Gastroesophageal sphincter (tissue), 4 donors: Measurements from ENCODE around the gene UGGT1. TPM values are rescaled to one million over a fixed set of nuclear protein-coding genes. Genes with fewer than 3 reads are reported as not detected.

Experiments used
- ATAC-seq: fragments of 150-250 bp; one replicate; pipeline ENCODE4 v1.9.1; 2016; ENCODE audit warnings: mild to moderate bottlenecking, moderate library complexity
- H3K27ac ChIP-seq, 4 donors: fragments of 200-600 bp; sonication (generic) in 3 of 4; 1 replicate in 3 of 4; 2 replicates in 1 of 4; pipeline ENCODE4 v1.5.1; 2016 to 2019
- H3K27me3 ChIP-seq: fragments of 200-600 bp; sonication (generic); one replicate; pipeline ENCODE4 v1.5.1; 2019
- H3K36me3 ChIP-seq, 2 donors: fragments of 200-600 bp; sonication (generic); one replicate each; pipeline ENCODE4 v1.5.1; 2019; ENCODE audit warnings: control low read depth in 1 of 2
- H3K4me1 ChIP-seq, 3 donors: fragments of 200-600 bp; sonication (generic); 1 replicate in 2 of 3; 2 replicates in 1 of 3; pipeline ENCODE4 v1.5.1; 2016 to 2019; ENCODE audit warnings: control low read depth in 2 of 3
- H3K4me3 ChIP-seq, 2 donors: fragments of 200-600 bp; sonication (generic); one replicate each; pipeline ENCODE4 v1.5.1; 2019; ENCODE audit warnings: mild to moderate bottlenecking in 1 of 2, moderate library complexity in 1 of 2
- H3K9me3 ChIP-seq, 3 donors: fragments of 200-600 bp; sonication (generic); one replicate each; pipeline ENCODE4 v1.5.1; 2017 to 2019; ENCODE audit warnings: control low read depth in 2 of 3
- EP300 ChIP-seq: sonication (generic); formaldehyde crosslinking; IDR thresholded peaks from one replicate; pipeline ENCODE4 v1.6.1; 2017; ENCODE audit warnings: antibody characterized with exemption, mild to moderate bottlenecking
- POLR2A ChIP-seq, 2 donors: fragments of 450-650 bp; IDR thresholded peaks; one replicate each; pipeline ENCODE4 v1.6.1; 2017; ENCODE audit warnings: antibody characterized with exemption in 2 of 2, mild to moderate bottlenecking in 2 of 2, moderate library complexity in 1 of 2
- POLR2AphosphoS5 ChIP-seq: sonication (generic); formaldehyde crosslinking; IDR thresholded peaks from one replicate; pipeline ENCODE4 v1.6.1; 2017; ENCODE audit warnings: antibody characterized with exemption
- WGBS, 2 donors: methylation state at CpG; one replicate each; pipeline ENCODE4 v1.1.5; 2018; ENCODE audit warnings: low coverage in 1 of 2; 5-methylcytosine and 5-hydroxymethylcytosine counted together
- total RNA-seq, 4 donors: library from RNA; depleted of rRNA; stranded (reverse); fragments of >200 nt; gene quantifications; one replicate each; pipeline ENCODE4 v1.1.0, GENCODE V29; 2016
- TF ChIP-seq, protein P1 (sequence below), 4 experiments: fragments of 200-600 bp in 2 of 4; fragments of 450-650 bp in 2 of 4; sonication (generic) in 1 of 4; IDR thresholded peaks; one replicate each; pipeline ENCODE4 v1.5.1; 2017 to 2019; ENCODE audit warnings: antibody characterized with exemption in 4 of 4, mild to moderate bottlenecking in 2 of 4, moderate library complexity in 2 of 4

Gene UGGT1
- total RNA-seq, 4 donors from 2014 or later: 35.5 to 55.4 (median 43.4) TPM

DNA sequence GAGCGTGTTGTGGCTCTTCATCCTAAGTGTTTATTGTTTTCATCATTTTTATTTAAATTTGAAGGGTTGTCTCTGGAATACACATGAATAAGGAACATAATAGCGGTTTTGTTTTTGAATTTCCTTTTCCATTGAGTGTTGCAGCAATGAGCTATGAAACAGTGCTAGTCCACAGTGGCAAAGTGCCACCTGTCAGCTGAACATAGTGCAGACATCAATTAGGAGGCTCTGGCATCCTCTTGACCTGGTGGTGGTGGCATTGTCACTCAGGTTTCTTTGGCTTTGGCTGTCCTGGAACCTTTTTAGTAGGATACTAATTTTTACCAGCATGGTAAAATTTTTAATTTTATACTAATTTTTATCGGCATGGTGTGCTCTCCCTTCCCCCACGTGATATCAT, 63.2 kb downstream of the UGGT1 start:
- TF ChIP-seq, protein P1, sequence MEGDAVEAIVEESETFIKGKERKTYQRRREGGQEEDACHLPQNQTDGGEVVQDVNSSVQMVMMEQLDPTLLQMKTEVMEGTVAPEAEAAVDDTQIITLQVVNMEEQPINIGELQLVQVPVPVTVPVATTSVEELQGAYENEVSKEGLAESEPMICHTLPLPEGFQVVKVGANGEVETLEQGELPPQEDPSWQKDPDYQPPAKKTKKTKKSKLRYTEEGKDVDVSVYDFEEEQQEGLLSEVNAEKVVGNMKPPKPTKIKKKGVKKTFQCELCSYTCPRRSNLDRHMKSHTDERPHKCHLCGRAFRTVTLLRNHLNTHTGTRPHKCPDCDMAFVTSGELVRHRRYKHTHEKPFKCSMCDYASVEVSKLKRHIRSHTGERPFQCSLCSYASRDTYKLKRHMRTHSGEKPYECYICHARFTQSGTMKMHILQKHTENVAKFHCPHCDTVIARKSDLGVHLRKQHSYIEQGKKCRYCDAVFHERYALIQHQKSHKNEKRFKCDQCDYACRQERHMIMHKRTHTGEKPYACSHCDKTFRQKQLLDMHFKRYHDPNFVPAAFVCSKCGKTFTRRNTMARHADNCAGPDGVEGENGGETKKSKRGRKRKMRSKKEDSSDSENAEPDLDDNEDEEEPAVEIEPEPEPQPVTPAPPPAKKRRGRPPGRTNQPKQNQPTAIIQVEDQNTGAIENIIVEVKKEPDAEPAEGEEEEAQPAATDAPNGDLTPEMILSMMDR (IDR thresholded peaks at IDR 0.05): no peak
- TF ChIP-seq POLR2A (IDR thresholded peaks at IDR 0.05): no peak
- TF ChIP-seq POLR2AphosphoS5: no peak
- TF ChIP-seq EP300: no peak
- 81 to 88% methylated on average over 4 of the region's 4 CpGs for WGBS, 2 donors
- H3K4me3 ChIP-seq: no peak overlapping the region
- no peak for ATAC-seq
- no peaks in the 10 kb centered on the region for H3K9me3 ChIP-seq
- H3K27me3 ChIP-seq: no peaks in the 10 kb centered on the region
- peaks cover 0 to 88% of the 10 kb centered on the region in 2 donors for H3K36me3 ChIP-seq
- no peak overlapping the region for H3K27ac ChIP-seq
- no peaks in the 10 kb centered on the region for H3K4me1 ChIP-seq

DNA sequence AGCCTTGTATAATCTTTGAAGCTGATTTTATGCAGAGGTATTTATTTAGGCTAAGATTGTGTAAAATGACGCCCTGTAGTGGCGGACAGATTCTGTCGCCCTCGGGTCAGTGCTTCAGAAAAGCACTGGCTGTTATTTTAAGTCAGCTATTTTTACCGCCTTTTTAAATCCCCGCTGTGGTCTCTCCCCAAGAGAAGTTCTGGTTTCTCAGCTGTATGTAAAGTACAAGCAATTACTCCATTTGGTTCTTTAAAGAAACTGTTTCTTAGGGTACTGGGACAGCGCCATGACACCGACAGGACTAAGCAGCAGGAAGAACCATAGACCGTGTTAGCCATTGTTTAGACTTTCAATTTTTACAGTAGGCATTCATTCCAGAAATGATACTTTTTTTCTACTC, 65.0 kb downstream of the UGGT1 start:
- ATAC-seq: no peak
- H3K27ac ChIP-seq: no peak overlapping the region
- peaks cover 0 to 88% of the 10 kb centered on the region in 2 donors for H3K36me3 ChIP-seq
- H3K4me3 ChIP-seq: no peak overlapping the region
- 87% methylated on average over 9 of the region's 9 CpGs for WGBS, 2 donors
- H3K27me3 ChIP-seq: no peaks in the 10 kb centered on the region
- H3K4me1 ChIP-seq: no peaks in the 10 kb centered on the region
- TF ChIP-seq POLR2A (IDR thresholded peaks at IDR 0.05): no peak
- TF ChIP-seq, protein P1 (IDR thresholded peaks at IDR 0.05): no peak
- no peaks in the 10 kb centered on the region for H3K9me3 ChIP-seq

DNA sequence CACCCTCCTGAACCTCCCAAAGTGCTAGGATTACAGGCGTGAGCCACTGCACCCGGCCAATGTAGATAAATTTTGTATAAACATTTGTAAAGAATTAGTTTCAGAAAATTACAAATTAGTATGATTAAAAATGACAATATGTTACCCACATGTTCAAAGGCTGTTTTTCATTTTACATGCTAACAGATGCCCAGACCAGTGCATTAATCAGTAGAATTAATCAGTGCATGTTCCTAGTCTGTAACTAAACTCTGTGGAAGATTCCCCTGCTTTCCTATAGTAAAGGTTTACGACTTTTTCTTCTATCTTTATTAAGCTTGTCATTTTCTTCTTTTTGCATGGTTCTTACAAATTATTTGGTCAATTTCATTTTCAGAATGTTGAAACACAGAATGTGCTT, 65.8 kb downstream of the UGGT1 start:
- H3K4me3 ChIP-seq: no peak overlapping the region
- no peak for TF ChIP-seq POLR2A (IDR thresholded peaks at IDR 0.05)
- no peak for TF ChIP-seq POLR2AphosphoS5
- TF ChIP-seq, protein P1 (IDR thresholded peaks at IDR 0.05): no peak
- TF ChIP-seq EP300: no peak
- WGBS, 2 donors: 86 to 94% methylated on average over 1 to 3 of the region's 3 CpGs
- no peaks in the 10 kb centered on the region for H3K4me1 ChIP-seq
- H3K9me3 ChIP-seq: no peaks in the 10 kb centered on the region
- H3K27me3 ChIP-seq: no peaks in the 10 kb centered on the region
- no peak overlapping the region for H3K27ac ChIP-seq
- no peak for ATAC-seq
- H3K36me3 ChIP-seq: peaks cover 0 to 88% of the 10 kb centered on the region in 2 donors

DNA sequence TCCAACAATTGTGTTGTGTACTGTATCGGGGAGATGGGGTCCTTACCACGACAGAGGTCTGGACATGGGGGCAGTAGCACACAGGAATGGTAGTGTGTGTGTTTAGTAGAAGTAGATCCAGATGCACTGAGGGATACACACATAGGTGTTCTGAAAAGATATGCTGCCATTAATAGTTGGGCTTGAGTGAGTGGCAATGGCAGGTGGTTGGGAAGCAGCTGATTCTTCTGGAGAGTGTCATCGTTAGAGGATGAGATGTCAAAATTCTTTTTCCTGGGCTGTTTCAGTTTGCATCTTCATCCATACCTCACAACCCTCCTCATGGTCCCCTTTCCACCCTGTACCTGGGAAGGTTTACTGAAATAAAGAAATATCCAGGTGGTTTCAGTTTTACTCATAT, 66.6 kb downstream of the UGGT1 start:
- no peaks in the 10 kb centered on the region for H3K27me3 ChIP-seq
- no peak for ATAC-seq
- TF ChIP-seq POLR2AphosphoS5: no peak
- TF ChIP-seq EP300: no peak
- TF ChIP-seq POLR2A (IDR thresholded peaks at IDR 0.05): no peak
- TF ChIP-seq, protein P1 (IDR thresholded peaks at IDR 0.05): no peak
- no peak overlapping the region for H3K27ac ChIP-seq
- H3K4me3 ChIP-seq: no peak overlapping the region
- WGBS, 2 donors: 89 to 100% methylated on average over 3 of the region's 3 CpGs
- H3K4me1 ChIP-seq: no peaks in the 10 kb centered on the region
- no peaks in the 10 kb centered on the region for H3K9me3 ChIP-seq
- H3K36me3 ChIP-seq: peaks cover 0 to 88% of the 10 kb centered on the region in 2 donors

DNA sequence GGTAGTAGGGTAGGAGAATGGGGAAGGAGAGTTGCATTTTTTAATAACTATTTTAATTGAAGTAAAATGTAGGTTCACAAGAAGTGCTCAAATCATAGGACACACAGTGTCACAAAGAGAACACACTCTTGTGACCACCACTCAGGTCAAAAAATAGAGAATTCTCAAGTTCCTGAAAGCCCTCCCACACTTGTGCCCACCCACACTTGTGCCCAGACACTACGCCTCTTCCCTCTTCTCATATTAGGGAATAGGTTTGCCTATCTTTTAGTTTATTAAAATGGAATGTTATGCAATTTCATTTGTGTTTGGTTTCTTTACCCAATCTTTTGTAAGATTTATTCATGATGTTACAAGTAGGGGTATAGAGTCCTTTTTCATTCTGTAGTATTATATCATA, 67.2 kb downstream of the UGGT1 start:
- peaks cover 0 to 88% of the 10 kb centered on the region in 2 donors for H3K36me3 ChIP-seq
- ATAC-seq: no peak
- H3K27ac ChIP-seq: no peak overlapping the region
- TF ChIP-seq EP300 (no peak), POLR2A (IDR thresholded peaks at IDR 0.05) (no peak), POLR2AphosphoS5 (no peak)
- TF ChIP-seq, protein P1 (IDR thresholded peaks at IDR 0.05): no peak
- H3K4me3 ChIP-seq: no peak overlapping the region
- 93% methylated on average over 1 of the region's 1 CpG; no CpG with 5 or more reads in 1 of the 2 donors for WGBS, 2 donors
- no peaks in the 10 kb centered on the region for H3K4me1 ChIP-seq
- H3K9me3 ChIP-seq: no peaks in the 10 kb centered on the region
- no peaks in the 10 kb centered on the region for H3K27me3 ChIP-seq
